Measurements from ENCODE around the gene PXDC1.
"Not testable (repeated sequence)": the region's sequence is repeated elsewhere in the genome, so short reads cannot be mapped to it uniquely, and the experiment has no call there.

The PXDC1 gene

DNA sequence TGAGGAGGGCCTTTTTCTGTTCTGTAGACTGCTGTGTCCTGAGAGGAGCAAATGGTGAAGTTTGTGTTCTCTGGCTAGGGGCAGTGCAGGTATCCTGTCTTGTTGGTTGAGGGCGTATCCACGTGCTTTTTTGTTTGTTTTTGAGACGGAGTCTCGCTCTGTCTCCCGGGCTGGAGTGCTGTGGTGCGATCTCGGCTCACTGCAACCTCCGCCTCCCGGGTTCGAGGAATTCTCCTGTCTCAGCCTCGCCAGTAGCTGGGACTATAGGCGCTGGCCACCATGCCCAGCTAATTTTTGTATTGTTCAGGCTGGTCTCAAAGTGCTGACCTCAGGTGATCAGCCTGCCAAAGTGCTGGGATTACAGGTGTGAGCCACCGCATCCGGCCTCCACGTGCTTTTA is 10.8 kb upstream of the PXDC1 start:
- no peak for DNase-seq

DNA sequence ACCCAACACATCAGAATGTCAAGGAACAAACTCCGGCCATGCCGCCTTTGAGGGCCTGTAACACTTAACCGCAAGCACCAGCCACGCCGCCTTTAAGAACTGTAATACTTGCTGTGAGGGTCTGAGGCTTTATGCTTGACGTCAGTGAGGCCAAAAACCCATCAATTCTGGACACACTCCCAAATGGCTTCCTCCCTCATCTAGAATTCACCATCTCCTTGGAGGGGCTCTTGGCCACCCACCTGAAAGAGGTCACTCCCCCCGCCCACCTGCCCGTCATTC is 10.4 kb upstream of the PXDC1 start:
- DNase-seq: no peak

DNA sequence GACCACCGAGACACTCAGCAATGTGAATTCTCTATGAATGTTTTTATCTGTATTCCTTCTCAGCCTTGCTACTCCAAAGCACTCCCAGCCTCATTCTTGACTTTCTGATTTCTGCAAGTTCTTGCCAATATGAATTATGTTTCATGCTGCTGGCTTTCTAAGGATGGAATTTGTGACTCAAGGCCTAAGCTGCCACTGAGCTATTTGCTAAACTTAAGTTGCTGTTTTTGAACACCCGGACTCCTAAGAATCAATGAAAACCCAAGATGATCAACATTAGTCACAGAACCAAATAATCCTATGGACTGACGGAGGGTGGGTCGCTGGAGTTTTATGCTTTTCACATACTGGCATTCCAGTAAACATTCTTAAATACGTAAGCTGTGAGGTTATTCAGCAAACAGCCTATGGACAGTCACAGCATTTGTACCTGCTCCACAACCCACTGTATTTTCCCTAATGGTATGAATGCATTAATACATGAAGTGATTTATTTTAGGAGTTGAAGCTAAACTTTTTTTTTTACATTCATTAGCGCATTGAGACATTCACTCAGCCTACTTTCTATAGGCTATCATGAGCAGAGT is 8.2 kb upstream of the PXDC1 start:
- DNase-seq: no peak

DNA sequence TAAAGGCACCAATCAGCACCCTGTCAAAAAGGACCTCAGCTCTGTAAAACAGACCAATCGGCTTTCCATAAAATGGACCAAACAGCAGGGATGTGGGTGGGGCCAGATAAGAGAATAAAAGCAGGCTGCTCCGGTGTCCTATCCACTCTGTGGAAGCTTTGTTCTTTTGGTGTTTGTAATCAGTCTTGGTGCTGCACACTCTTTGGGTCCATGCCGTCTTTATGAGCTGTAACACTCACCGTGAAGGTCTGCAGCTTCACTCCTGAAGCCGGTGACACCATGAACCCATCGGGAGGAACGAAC is 7.3 kb upstream of the PXDC1 start:
- no peak for DNase-seq

DNA sequence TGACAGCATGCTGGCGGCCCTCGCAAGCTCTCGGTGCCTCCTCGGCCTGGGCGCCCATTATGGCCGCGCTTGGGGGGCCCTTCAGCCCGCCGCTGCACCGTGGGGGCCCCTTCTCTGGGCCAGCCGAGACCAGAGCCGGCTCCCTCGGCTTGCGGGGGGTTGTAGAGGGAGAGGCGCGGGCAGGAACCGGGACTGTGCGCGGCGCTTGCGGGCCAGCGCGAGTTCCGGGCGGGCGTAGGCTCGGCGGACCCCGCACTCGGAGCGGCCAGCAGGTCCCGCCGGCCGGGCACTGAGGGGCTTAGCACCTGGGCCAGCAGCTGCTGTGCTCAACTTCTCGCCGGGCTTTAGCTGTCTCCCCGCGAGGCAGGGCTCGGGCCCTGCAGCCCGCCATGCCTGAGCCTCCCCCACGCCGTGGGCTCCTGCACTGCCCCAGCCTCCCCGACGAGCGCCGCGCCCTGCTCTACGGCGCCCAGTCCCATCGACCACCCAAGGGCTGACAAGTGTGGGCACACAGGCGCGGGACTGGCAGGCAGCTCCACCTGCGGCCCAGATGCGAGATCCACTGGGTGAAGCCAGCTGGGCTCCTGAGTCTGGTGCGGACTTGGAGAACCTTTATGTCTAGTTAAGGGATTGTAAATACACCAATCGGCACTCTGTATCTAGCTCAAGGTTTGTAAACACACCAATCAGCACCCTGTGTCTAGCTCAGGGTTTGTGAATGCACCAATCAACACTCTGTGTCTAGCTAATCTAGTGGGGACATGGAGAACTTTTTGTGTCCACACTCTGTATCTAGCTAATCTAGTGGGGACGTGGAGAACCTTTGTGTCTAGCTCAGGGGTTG is 6.7 kb upstream of the PXDC1 start:
- not testable (repeated sequence) for DNase-seq

DNA sequence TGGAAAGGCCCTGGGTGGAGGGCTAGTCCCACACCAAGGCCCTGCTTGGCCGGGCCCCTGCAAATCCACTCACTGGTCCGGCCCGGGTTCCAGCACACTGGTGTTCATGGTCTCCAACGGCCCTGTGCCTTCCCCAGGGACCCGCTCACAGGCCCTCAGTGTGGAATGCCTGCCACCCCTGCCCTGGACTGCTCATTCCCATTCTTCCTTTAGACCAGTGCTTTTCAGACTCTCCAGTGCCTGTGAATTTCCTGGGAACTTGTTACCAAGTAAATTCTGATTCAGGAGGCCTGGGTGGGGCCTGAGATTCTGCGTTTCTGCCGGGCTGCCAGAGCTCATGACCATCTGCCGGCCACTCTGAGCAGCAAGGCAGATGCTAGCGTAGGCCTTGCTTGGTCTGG is 5.7 kb upstream of the PXDC1 start:
- DNase-seq: no peak

DNA sequence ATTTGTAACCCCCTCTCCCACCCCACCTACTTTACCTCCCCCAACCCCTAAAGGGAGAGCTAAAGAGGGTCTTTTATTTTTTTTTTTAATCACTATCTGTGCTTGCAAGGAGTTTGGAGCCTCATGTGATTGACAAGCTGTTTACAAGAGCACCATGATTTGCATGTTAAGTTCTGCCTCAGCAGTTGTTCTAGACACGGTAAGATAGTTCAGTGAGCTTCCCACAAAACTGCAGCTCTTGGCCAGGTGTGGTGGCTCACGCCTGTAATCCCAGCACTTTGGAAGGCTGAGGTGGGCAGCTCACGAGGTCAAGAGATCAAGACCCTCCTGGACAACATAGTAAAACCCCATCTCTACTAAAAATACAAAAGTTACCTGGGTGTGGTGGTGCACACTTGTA is 5.0 kb upstream of the PXDC1 start:
- no peak for DNase-seq

DNA sequence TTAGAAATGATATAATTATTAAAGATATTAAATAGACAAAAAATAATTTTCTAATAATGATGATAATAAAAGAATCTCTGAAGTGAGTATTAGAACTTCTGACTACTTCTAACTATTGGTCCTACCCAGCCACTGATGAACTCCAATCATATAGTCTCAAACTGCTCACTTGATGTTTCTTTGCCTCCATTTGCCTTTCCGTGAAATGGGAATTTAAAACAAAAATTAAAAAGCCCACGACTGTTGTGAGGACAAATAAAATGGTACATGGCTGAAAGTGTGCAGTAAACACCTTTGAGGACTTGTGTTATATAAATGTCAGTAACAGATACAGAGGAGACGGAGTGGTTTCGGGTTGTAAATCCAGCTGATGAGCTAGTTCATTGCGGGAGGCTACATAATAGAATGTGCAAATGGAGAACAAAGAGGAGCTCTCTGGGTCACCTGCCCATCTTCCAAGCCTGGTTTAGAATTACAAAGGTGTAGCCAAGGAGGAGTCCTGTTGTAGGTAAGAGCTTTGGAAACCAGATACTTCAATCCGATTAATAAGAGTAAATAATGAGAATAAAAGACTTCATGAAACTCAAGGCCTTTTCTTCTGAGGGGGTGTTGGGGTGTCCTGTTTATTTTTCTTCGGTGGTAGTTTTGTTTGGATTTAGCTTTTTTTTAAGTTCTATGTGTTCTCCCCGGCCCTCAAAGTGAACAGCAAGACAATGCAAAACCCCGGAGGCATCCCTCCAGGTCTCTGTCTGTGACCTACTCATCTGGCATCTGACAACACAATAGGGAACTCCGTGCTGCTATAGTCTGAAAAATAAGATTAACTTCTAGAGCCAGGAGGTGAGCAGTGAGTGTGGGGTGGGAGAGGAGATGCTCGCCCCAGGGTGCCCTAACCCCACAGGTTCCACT is 4.4 kb upstream of the PXDC1 start:
- no peak for DNase-seq

DNA sequence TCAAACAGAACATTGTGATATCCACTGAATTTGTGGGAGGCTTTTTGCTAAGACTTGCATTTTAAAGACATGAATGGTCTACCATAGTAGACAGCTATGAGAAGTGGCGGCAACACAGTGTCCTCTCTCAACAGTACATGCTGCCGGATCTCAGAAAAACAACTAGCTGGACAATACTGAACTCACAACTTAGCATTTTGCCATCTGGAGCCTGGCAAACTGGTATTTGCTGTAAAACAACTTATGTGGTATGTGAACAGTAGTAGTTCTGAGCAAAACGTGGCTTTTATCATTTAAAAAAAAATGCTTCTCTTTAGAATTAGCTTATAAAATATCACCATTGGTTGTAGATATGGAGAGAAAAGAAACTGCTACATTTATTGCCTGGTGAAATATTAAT is 3.3 kb upstream of the PXDC1 start:
- no peak for DNase-seq

DNA sequence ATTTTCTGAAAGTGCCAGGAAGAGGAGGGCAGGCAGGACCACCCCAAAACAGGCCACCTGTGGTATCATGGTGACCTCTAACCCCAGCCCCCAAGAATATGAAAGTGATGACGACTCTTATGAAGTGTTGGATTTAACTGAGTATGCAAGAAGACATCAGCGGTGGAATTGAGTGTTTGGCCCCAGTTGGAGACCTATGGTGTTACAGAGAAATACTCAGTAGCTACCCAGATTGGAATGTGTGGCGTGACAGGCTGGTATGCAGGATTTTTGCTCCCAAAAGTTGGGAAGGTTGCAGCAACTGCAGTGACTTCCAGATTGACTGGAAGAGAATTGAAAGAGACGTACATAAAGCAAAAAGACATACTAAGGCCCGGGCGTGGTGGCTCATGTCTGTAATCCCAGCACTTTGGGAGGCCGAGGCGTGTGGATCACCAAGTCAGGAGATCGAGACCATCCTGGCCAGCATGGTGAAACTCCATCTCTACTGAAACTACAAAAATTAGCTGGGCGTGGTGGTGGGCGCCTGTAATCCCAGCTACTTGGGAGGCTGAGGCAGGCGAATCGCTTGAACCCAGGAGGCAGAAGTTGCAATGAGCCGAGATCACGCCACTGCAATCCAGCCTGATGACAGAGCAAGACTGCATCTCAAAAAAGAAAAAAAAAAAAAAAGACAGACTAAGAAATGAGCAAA is 2.7 kb upstream of the PXDC1 start:
- DNase-seq: not testable (repeated sequence)

DNA sequence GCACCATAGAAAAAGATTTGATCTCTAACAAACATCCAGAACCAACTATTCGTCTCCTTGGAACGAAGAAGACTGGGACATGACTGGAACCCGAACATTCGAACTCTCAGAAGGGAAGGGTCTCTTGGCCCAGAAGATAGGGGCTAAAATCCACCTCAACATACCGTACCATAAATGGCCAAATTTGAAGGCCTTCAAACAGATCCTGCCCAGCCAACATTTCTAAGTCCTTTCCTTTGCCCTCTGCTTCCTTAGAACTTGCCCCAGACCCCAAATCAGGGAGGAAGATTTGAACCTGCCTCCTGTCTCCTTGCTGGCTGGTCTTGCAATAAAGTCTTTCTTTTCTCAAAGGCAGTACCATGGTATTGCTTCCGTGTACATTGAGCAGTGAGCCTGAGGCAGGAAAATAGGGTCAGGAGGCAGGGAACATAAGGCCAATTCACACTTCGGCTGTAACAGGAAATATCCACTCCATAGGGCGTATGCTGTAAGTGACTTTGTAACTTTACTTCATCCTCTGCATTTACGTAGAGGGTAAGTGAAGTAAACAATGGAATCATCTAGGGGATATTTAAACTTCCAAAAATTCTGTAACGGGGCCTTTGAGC is 1.8 kb upstream of the PXDC1 start:
- DNase-seq: no peak

DNA sequence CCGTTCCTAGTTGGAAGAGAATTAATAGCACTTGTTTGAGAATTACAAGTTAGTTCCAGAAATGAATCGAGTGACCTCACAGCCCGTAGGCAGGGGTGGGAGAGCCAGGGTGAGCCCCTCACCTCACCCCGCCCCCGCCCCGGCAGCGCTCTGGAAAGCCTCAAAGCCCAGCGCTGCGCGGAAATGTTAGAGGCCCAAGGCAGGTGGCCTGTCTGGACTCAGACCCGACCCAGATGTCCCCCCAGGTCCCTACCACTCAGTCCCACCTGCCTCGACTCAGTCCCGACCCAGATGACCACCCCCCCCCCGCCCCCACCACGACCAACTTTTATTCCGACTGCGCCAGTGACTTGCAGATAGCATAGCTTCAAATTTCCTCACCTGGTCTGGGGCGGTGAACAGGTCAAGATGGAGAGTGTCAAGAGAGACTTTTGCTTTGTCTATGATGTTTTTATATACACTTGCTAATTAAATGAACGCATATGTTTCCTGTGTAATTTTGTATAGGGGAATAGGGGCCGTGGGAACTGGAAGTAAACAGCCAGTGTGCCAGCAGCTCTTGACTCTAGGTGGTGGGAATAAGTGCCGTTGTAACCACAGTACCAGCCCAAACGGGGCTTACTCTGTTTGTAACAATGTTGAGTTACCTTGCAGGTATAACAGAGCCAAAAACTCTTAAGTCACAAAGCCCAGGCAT is 1.2 kb upstream of the PXDC1 start:
- DNase-seq: no peak

DNA sequence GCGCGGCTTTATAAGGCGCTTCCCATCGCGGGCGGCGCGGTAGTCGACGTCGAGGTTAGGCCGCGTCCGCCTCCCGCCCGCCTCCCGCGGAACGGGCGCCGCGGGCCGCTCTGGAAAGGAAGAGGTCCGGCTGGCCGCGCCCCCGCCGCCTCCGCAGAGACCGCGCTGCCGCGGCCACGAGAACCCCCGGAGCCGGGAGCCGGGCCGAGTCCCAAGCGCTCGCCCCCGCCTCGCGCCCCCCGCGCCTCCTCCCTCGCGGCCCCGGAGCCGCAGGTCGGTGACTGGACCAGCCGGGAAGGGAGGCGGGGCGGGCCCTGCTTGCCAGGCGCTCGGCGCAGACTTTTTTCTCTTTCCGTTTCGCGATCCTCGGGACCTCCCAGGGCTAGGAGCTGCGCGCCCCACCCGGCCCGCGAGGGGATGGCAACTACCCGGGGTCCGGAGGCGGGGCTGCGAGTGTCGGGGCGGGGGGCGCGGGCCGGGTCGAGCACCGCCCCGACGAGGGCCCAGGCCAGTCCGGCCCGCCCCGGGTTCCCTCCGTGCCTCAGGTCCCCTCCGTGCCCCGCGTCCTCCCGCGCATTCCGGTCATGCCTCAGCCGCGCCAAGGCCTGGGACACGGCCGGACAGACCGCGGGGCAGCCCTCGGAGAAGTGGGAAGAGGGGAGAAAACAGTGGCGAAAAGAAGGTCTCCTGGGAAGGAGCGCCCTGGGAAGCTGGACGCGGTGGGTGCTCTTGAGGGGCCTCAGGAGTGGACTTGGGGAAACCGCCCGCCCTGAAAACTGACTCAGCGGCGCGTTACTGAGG is 417 bp upstream of the PXDC1 start:
- peak; percentile 66 for DNase-seq

DNA sequence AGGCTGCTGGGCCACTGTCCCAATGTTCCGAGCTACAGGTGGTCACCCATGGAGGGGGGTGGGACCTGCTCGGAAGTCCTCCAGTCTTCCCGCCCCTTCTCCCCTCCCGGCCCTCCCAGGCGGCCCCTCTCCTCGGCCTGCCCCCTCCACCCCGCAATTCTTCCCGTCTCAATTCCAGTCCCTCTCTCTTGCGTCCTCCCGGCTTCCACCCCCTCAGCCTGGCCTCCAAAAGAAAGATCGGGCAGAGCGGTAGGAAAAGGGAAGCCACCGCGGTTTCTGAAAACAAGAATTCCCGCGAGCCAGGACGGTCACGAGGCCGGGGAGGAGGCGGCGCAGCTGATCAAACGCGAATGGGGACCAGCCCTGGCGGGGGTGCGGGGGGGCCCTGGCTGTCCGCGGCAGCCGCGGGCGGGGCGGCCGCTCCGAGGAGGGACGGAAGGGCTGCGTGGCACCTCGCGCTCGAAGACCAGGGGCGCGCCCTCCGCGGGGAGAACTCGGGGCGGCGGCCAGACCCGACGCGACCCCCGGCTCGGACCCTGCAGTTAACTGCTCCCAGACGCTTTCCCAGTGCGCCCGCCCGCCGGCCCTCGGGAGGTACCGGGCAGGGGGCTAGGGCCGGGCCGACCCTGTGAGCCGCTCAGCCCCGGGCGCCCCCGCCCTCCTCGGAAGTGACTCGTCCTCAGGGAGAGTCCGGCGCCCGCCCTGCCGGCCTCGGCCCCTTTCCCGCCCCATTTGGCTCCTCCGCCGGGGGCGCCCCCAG is 1.0 kb downstream of the PXDC1 start:
- peak; percentile 25 for DNase-seq

DNA sequence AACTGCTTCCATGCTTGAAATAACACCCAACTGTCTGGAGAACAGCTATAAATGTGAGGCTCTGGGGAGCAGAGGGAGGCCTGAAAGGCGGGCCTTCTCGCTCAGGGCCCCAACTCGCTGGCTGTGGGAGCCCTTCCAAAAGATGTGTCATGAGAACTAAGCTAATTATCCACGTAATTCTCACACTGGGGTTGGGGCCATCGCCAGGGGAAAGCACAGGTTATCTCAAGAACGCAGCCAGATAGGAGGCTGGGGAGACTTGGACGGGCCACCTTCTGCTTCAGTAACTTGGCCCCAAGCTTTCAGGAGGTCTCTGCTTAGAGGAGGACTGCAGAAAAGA is 1.6 kb downstream of the PXDC1 start:
- no peak for DNase-seq

DNA sequence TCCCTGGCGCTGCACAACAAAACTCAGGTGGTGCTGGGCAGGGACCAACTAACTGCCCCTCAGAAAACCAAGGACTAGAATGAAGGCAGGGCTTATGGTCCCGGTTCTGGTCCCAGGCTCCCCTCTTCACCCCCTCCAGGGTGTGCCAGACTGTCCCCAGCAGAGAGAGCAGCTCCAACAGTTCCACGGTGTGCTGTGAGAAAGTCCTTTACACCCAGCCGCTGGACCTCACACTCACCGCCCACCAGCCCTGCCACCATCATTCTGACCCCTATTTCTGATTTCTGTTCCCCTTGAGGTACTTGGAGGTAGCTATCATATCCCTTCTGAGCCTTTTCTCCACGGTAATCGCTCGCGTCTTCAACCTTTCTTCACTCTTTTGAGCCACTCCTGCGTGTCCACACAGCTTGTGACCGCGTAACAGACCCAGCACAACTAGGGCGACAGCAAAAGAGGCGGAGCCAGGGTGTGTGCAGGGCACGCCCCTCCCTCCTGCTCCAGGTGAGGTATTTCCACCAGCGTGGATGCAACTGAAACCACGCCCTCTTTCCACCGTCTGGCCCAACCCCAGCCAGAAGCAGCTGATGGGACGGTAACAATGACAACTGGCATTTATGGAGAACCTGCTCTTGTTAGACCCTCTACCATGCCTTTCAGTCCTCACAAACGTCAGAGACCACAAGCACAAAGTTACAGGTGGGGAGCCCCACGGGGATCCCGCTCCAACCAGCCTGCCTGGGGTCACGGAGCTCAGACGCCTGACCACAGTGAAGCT is 2.3 kb downstream of the PXDC1 start:
- DNase-seq: no peak

DNA sequence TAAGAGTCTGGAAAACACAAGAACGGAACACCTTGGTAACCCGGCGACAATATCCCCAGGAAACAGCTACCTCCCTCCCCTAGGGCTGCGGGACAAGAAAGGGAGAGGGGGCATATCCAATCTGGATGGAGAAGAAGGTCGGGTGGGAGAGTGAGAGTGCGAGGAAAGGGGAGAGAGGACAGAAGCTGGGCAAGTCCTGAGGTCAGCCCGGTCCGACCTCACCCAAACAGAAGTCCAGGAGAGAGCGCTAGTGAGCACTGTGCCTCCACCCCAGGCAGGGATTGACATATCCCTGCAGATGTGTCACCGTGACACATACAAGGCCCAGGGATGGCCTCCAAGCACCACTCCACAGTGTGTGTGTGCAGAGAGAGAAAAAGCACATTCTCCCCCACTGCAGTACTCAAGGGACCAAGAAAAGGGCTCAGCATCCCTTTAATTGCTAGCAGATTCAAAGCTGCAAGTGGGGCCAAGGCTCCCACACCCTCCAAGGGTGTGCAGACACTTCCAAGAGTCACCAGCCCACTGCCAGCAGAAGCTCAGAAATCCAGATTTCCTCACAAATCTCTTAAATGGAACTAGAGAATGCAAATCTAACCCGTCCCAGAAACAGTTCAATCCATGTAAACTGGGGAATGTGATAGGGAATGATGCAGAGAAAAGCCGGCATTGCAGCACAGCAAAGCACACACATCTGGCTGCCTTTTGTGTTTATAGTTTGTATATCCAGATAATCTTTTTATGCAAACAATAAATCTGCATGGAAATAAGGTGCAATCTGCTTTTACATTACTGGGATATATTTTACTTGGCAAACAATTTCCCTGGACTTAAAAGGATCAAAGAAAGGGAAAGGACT is 3.1 kb downstream of the PXDC1 start:
- DNase-seq: peak; percentile 28

DNA sequence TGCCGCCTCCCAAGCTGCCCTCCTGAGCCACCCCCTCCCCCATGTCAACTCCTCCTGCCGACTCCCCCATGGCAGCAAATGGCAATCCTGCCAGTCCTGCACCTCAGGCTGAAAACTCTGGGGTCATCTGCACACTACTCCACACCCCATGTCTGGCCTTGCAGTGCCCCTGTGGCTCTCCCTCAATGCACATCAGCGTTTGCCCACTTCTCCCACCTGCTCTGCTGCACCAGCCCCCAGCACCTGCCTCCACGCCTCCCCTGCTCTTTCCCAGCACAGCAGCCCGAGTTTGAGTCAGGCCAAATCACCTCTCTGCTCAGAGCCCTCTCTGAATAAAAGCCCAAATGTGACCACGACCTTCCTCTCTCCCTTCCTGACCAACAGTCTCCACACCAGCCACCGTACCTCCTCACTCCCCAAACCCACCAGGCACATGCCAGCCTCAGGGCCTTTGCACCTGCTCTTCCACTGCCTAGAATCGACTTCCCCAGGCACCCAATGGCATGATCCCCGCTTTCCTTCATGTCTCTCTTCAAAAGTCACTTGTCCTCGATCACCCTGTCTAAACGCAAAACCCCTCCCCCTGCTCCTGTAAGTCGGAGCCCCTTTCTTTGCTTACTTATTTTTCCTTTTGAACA is 4.3 kb downstream of the PXDC1 start:
- no peak for DNase-seq

DNA sequence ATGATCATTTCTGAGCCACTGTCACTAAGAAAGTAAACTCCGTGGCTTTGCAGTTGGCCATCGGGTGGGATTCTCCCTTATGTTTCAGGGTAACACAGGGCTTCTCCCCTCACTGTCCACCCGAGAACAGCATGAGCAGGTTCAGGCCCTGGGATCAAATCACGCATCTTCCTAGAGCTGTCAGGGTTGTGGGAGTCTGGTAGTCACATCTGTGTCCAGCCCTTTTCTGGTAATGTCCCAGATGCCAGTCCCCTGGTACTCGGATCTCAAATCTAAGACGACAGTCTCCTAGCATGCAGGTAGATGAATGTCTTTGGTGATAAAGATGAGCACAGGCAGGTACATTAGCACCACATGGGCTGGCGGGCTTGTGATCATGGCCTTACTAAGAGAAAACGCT is 4.8 kb downstream of the PXDC1 start:
- no peak for DNase-seq

Measured in activated T-cell treated with anti-CD3 and anti-CD28 coated beads, Interleukin-2, amount 50 U/mL, for 1 hour (primary cell).